Measurements from ENCODE around the gene CEPT1. TPM values are rescaled to one million over a fixed set of nuclear protein-coding genes. Genes with fewer than 3 reads are reported as not detected.
"Not testable (repeated sequence)": the region's sequence is repeated elsewhere in the genome, so short reads cannot be mapped to it uniquely, and the experiment has no call there.

CEPT1 gene
- total and polyA plus RNA-seq, 2 of the 13 experiments (the other 11 are each of a cell fraction or from before 2014, with no cell fraction given) = 35.7 to 48.2 TPM

DNA sequence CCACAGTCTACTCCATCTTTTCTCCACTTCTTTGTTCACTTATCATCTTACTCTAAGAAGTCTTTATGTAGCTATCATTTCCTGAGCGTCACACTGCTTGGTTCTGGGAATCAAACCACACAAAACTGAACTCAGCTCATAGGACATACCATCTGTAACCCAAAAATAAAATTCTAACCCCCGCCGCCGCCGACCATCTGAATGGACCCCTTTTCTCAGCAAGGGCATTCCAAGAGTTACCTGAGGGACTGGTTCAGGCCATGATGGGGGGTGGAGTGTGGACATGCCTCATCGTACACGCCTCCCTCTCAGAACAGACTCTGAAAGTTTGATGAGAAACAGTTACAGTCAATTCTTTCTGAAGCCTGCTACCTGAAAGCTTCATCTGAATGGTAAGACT lies 74.9 kb downstream of the CEPT1 start (continued):
- TF ChIP-seq, protein P1, sequence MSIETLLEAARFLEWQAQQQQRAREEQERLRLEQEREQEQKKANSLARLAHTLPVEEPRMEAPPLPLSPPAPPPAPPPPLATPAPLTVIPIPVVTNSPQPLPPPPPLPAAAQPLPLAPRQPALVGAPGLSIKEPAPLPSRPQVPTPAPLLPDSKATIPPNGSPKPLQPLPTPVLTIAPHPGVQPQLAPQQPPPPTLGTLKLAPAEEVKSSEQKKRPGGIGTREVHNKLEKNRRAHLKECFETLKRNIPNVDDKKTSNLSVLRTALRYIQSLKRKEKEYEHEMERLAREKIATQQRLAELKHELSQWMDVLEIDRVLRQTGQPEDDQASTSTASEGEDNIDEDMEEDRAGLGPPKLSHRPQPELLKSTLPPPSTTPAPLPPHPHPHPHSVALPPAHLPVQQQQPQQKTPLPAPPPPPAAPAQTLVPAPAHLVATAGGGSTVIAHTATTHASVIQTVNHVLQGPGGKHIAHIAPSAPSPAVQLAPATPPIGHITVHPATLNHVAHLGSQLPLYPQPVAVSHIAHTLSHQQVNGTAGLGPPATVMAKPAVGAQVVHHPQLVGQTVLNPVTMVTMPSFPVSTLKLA (IDR thresholded peaks at IDR 0.05) = no peak

DNA sequence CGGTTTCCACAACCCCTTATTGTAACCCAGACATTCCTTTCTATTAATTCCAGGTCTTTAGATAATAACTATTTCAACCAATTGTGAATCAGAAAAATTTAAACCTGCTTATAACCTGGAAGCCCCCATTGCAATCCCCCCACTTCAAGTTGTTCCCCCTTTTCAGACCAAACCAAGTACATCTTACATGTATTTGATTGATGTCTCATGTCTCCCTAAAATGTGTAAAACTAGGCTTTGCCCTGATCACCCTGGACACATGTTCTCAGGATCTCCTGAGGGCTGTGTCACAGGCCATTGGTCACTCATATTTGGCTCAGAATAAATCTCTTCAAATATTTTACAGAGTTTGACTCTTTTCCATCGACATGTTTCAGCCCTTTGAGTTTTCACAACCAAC lies 75.3 kb downstream of the CEPT1 start:
- H3K36me3 ChIP-seq (replicated peaks in 1 of 2; ENCODE audit: control insufficient read depth in 1 of 2, insufficient read depth in 2 of 2, low read length in 2 of 2); in situ Hi-C loops (cut with HindIII; ENCODE audit: extremely low pct_ligation_motif_present, low pct_unique_long_range_greater_than_20kb); POLR2A ChIA-PET; H3K4me2 ChIP-seq (ENCODE audit: low read depth, low read length); intact Hi-C loops (cut with micrococcal nuclease; ENCODE audit: unreplicated experiment); H4K20me1 ChIP-seq (ENCODE audit: insufficient read depth, low read length); ATAC-seq; H3K4me3 ChIP-seq (replicated peaks in 1 of 3; ENCODE audit: insufficient read depth in 1 of 3, low read depth in 2 of 3, low read length in 3 of 3); CTCF ChIA-PET (ENCODE audit: low intra/inter-chr PET ratio, low total read pairs); H2AFZ ChIP-seq (ENCODE audit: low read length); H3K27me3 ChIP-seq (ENCODE audit: control insufficient read depth in 1 of 2, insufficient read depth in 2 of 2, low read length in 2 of 2); H3K27ac ChIP-seq (ENCODE audit: extremely low read length, insufficient read depth, low read length); FAIRE-seq; BruUV-seq (replicated peaks); H3K9ac ChIP-seq (ENCODE audit: insufficient read depth, low read depth, low read length); H3K9me3 ChIP-seq (ENCODE audit: low read length); DNase-seq (ENCODE audit: low spot score); H3K79me2 ChIP-seq (ENCODE audit: insufficient read depth, low read length): not testable (repeated sequence)
- WGBS (ENCODE audit: low lambda C conversion rate) = 95% methylated on average over 2 of the region's 2 CpGs
- H3K4me1 ChIP-seq (ENCODE audit: insufficient read depth, low read length) = peaks cover 39% of the 10 kb centered on the region

DNA sequence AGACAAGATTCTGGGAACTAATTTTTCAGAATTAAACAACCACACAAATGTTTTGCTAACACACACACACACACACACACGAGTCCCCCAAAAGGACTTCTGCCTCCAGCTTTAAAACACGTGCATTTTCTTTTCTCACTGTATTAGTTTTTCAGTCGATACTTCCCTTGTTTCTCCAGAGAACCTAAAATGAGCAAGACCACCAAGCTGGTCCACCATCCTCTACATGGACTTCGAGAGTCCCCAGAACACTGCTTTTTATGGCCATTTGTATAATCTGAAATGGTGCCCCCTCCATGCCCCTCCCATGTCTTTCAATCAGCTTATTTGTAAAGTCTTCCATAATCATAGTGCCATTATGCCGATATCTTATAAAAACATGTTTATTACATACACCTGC lies 76.7 kb downstream of the CEPT1 start:
- H4K20me1 ChIP-seq (ENCODE audit: insufficient read depth, low read length) = no peaks in the 10 kb centered on the region
- no TSS peak for BruUV-seq (replicated peaks)
- no peak for TF ChIP-seq RBM22 (optimal IDR thresholded peaks at IDR 0.05; ENCODE audit: low read length)
- no peak for TF ChIP-seq ZNF367 (CRISPR knock-in tag; IDR thresholded peaks at IDR 0.05; ENCODE audit: borderline replicate concordance)
- DNase-seq (ENCODE audit: low spot score) (no peak), FAIRE-seq (no peak), ATAC-seq (no peak)
- 61% methylated on average over 5 of the region's 5 CpGs for WGBS (ENCODE audit: low lambda C conversion rate)
- in situ Hi-C loops (cut with HindIII; ENCODE audit: extremely low pct_ligation_motif_present, low pct_unique_long_range_greater_than_20kb) (no loop called here), intact Hi-C loops (cut with micrococcal nuclease; ENCODE audit: unreplicated experiment) (no loop called here)
- H3K36me3 ChIP-seq (replicated peaks in 1 of 2; ENCODE audit: control insufficient read depth in 1 of 2, insufficient read depth in 2 of 2, low read length in 2 of 2) = no peaks in the 10 kb centered on the region
- H3K4me1 ChIP-seq (ENCODE audit: insufficient read depth, low read length) = peaks cover 47% of the 10 kb centered on the region
- H3K27me3 ChIP-seq (ENCODE audit: control insufficient read depth in 1 of 2, insufficient read depth in 2 of 2, low read length in 2 of 2) = no peaks in the 10 kb centered on the region; a peak in 1 of 5 replicates
- no peak overlapping the region for H3K4me3 ChIP-seq (replicated peaks in 1 of 3; ENCODE audit: insufficient read depth in 1 of 3, low read depth in 2 of 3, low read length in 3 of 3)
- H3K4me2 ChIP-seq (ENCODE audit: low read depth, low read length) = no peak overlapping the region
- POLR2A ChIA-PET = no interaction called here
- CTCF ChIA-PET (ENCODE audit: low intra/inter-chr PET ratio, low total read pairs) = interaction anchor here (0.8 kb wide), 1 partner anchor 117 kb away, joined by 3 read pairs; no protein-coding TSS in a partner anchor
- no peak overlapping the region for H3K9ac ChIP-seq (ENCODE audit: insufficient read depth, low read depth, low read length)
- no peak overlapping the region for H2AFZ ChIP-seq (ENCODE audit: low read length)
- no peaks in the 10 kb centered on the region for H3K79me2 ChIP-seq (ENCODE audit: insufficient read depth, low read length)
- no peaks in the 10 kb centered on the region for H3K9me3 ChIP-seq (ENCODE audit: low read length)
- no peak overlapping the region for H3K27ac ChIP-seq (ENCODE audit: extremely low read length, insufficient read depth, low read length)

Data from HepG2 (cell line).